IPS-NIHi7 (cell line): ENCODE data around the gene TSPAN31.

Experiments
- DNase-seq: peaks from one replicate; pipeline ENCODE4 v3.0.0; 2012; ENCODE audit warnings: mixed read lengths; ENCODE audit errors: extremely low spot score

Gene TSPAN31

GRCh38 chr12:57782608-57783465, 38.0 kb downstream of the TSPAN31 start, which contains the start of gene TSFM:
Gene TSFM (plus strand): TSS chr12:57782787. CDS start chr12:57782802, 15 bp downstream.
- peak; percentile 86 for DNase-seq

- DNase-seq, result no peak
Observed at GRCh38 chr12:57783466-57783801, 38.6 kb downstream of the TSPAN31 start.

- DNase-seq, result no peak
Observed at GRCh38 chr12:57783861-57784260, 39.0 kb downstream of the TSPAN31 start.

- no peak for DNase-seq
Observed at GRCh38 chr12:57793920-57794319, 49.1 kb downstream of the TSPAN31 start.

GRCh38 chr12:57795354-57795753, 50.5 kb downstream of the TSPAN31 start:
- DNase-seq, result no peak

- no peak for DNase-seq
Observed at GRCh38 chr12:57796996-57797395, 52.2 kb downstream of the TSPAN31 start.

GRCh38 chr12:57797933-57798332, 53.1 kb downstream of the TSPAN31 start:
- DNase-seq, result no peak
